ENCODE results near the gene JARID2.

DNA sequence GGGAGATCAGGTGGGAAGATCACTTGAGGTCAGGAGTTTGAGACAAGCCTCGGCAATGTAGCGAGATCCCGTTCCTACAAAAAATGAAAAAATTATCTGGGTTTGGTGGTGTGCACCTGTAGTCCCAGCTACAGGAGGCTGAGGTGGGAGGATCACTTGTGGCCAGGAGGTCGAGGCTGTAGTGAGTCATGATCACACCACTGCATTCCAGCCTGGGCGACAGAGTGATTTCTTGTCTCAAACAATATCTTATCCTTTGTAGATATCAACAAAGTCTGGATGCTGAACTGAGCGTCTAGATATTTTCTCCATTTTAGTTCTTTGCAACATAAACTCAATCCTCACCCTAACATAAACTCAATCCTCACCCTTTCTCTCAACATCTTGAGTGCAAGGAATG is 219.3 kb downstream of the JARID2 start:
- TF ChIP-seq, protein P1, sequence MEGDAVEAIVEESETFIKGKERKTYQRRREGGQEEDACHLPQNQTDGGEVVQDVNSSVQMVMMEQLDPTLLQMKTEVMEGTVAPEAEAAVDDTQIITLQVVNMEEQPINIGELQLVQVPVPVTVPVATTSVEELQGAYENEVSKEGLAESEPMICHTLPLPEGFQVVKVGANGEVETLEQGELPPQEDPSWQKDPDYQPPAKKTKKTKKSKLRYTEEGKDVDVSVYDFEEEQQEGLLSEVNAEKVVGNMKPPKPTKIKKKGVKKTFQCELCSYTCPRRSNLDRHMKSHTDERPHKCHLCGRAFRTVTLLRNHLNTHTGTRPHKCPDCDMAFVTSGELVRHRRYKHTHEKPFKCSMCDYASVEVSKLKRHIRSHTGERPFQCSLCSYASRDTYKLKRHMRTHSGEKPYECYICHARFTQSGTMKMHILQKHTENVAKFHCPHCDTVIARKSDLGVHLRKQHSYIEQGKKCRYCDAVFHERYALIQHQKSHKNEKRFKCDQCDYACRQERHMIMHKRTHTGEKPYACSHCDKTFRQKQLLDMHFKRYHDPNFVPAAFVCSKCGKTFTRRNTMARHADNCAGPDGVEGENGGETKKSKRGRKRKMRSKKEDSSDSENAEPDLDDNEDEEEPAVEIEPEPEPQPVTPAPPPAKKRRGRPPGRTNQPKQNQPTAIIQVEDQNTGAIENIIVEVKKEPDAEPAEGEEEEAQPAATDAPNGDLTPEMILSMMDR (IDR thresholded peaks at IDR 0.05), result no peak
- no peak for TF ChIP-seq POLR2A (IDR thresholded peaks at IDR 0.05)
- TF ChIP-seq POLR2AphosphoS5 (IDR thresholded peaks at IDR 0.05), result no peak
- TF ChIP-seq EP300 (IDR thresholded peaks at IDR 0.05), result no peak

Measured in suprapubic skin (tissue), 4 donors.